Keratinocyte (primary cell): ENCODE measurements around the gene ZNF169.

Experiments
- CTCF ChIP-seq, 3 experiments: IDR thresholded peaks in 1 of 3; conservative IDR thresholded peaks in 1 of 3; optimal IDR thresholded peaks in 1 of 3; 2 replicates in 2 of 3; 3 replicates in 1 of 3; pipeline versions ENCODE3 to v1.5.1; 2011; ENCODE audit warnings: low read length in 3 of 3, mild to moderate bottlenecking in 3 of 3, moderate library complexity in 2 of 3, control low read depth in 1 of 3, inconsistent platforms in 1 of 3; ENCODE audit not compliant: insufficient read depth in 2 of 3; ENCODE audit errors: extremely low read depth in 1 of 3
- EZH2 ChIP-seq: IDR thresholded peaks from one replicate; pipeline ENCODE4 v1.6.1; 2012; ENCODE audit warnings: inconsistent platforms, mild to moderate bottlenecking, low read length, moderate library complexity

- peak; percentile 55 to 92 (median 84) for TF ChIP-seq CTCF (optimal IDR thresholded peaks at IDR 0.05 in 1 of 3, IDR thresholded peaks at IDR 0.05 in 1 of 3, conservative IDR thresholded peaks at IDR 0.05 in 1 of 3; ENCODE audit: extremely low read depth in 1 of 3, insufficient read depth in 2 of 3, low read length in 3 of 3)
- TF ChIP-seq EZH2: no peak
These were observed 45.5 kb upstream of the ZNF169 start for GRCh38 chr9:94213511-94214124.
